Prostate gland (tissue), 2 donors: ENCODE measurements around the gene PHF12.

Experiments used
- CTCF ChIP-seq, 4 experiments: fragments of 200-600 bp in 2 of 4; fragments of 450-650 bp in 2 of 4; sonication (generic) in 2 of 4; IDR thresholded peaks; 1 replicate in 3 of 4; 2 replicates in 1 of 4; pipeline ENCODE4 v1.5.1; 2016 to 2019; ENCODE audit warnings: antibody characterized with exemption in 4 of 4, mild to moderate bottlenecking in 2 of 4, moderate library complexity in 2 of 4
- POLR2AphosphoS5 ChIP-seq: sonication (generic); formaldehyde crosslinking; IDR thresholded peaks from one replicate; pipeline ENCODE4 v1.6.1; 2017; ENCODE audit warnings: antibody characterized with exemption

- TF ChIP-seq CTCF (IDR thresholded peaks at IDR 0.05) (no peak), POLR2AphosphoS5 (no peak)
Measured at GRCh38 chr17:28985950-28986713, 34.8 kb upstream of the PHF12 start.
